ENCODE results near the gene ZBTB21.

- TF ChIP-seq CTCF (IDR thresholded peaks at IDR 0.05) (no peak), MAZ (IDR thresholded peaks at IDR 0.05; ENCODE audit: borderline replicate concordance, low read depth, low read length) (no peak), RAD21 (conservative IDR thresholded peaks at IDR 0.05 in 1 of 2, IDR thresholded peaks at IDR 0.05 in 1 of 2) (no peak), HEYL (CRISPR knock-in tag; IDR thresholded peaks at IDR 0.05) (no peak), MAFK (IDR thresholded peaks at IDR 0.05; ENCODE audit: partially characterized antibody) (no peak), BHLHE40 (IDR thresholded peaks at IDR 0.05; ENCODE audit: low read depth, low read length) (no peak), TP53 (CRISPR knock-in tag; IDR thresholded peaks at IDR 0.05) (no peak), HMGXB4 (CRISPR knock-in tag; IDR thresholded peaks at IDR 0.05; ENCODE audit: borderline replicate concordance) (no peak), KDM1A (IDR thresholded peaks at IDR 0.05; ENCODE audit: low read depth) (no peak)
- TF ChIP-seq, protein P1, sequence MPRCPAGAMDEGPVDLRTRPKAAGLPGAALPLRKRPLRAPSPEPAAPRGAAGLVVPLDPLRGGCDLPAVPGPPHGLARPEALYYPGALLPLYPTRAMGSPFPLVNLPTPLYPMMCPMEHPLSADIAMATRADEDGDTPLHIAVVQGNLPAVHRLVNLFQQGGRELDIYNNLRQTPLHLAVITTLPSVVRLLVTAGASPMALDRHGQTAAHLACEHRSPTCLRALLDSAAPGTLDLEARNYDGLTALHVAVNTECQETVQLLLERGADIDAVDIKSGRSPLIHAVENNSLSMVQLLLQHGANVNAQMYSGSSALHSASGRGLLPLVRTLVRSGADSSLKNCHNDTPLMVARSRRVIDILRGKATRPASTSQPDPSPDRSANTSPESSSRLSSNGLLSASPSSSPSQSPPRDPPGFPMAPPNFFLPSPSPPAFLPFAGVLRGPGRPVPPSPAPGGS (IDR thresholded peaks at IDR 0.05) = no peak
- TF ChIP-seq, protein P2, sequence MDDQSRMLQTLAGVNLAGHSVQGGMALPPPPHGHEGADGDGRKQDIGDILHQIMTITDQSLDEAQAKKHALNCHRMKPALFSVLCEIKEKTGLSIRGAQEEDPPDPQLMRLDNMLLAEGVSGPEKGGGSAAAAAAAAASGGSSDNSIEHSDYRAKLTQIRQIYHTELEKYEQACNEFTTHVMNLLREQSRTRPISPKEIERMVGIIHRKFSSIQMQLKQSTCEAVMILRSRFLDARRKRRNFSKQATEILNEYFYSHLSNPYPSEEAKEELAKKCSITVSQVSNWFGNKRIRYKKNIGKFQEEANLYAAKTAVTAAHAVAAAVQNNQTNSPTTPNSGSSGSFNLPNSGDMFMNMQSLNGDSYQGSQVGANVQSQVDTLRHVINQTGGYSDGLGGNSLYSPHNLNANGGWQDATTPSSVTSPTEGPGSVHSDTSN (IDR thresholded peaks at IDR 0.05) = no peak
Observed at GRCh38 chr21:41967708-41968107, 42.5 kb downstream of the ZBTB21 start.

Data from A549 (cell line).